Kasumi-1 (cell line): ENCODE results near the gene TKTL1.

Experiments
- DNase-seq, 2 experiments: peaks; one replicate each; lab custom pipeline; 2025; lab: John Stamatoyannopoulos, UW

TKTL1 gene

GRCh38 chrX:154362085-154362742 is 66.6 kb downstream of the TKTL1 start:
- no peak for DNase-seq

- DNase-seq: no peak
These were observed 68.3 kb downstream of the TKTL1 start for GRCh38 chrX:154363706-154364439.

- no peak for DNase-seq
These were observed 69.5 kb downstream of the TKTL1 start for GRCh38 chrX:154365052-154365600.

- no peak for DNase-seq
These were observed 70.5 kb downstream of the TKTL1 start for GRCh38 chrX:154365997-154366665.

GRCh38 chrX:154366666-154367055 is 71.1 kb downstream of the TKTL1 start:
- no peak for DNase-seq

- DNase-seq: no peak
These were observed 72.1 kb downstream of the TKTL1 start for GRCh38 chrX:154367474-154368308.

GRCh38 chrX:154368630-154369448 is 73.2 kb downstream of the TKTL1 start:
- DNase-seq: peak; percentile 42 to 56

- peak in 1 of 2 experiments; percentile 7 for DNase-seq
These were observed 74.1 kb downstream of the TKTL1 start for GRCh38 chrX:154369449-154370299.

GRCh38 chrX:154370300-154371016 is 74.9 kb downstream of the TKTL1 start:
- DNase-seq: no peak

- DNase-seq: peak; percentile 74 to 80
These were observed 75.6 kb downstream of the TKTL1 start for GRCh38 chrX:154371017-154371788.

GRCh38 chrX:154371789-154372300 is 76.2 kb downstream of the TKTL1 start:
- DNase-seq: peak in 1 of 2 experiments; percentile 35

- DNase-seq: no peak
These were observed 77.0 kb downstream of the TKTL1 start for GRCh38 chrX:154372612-154373022.

- DNase-seq: peak; percentile 37 to 61
These were observed 78.0 kb downstream of the TKTL1 start for GRCh38 chrX:154373340-154374306.

GRCh38 chrX:154374313-154375155 is 78.9 kb downstream of the TKTL1 start, which contains the start of gene FLNA:
Gene FLNA, minus strand, starts transcription at chrX:154374634. Its CDS starts 3,389 bp downstream, at chrX:154371245.
- DNase-seq: no peak

- DNase-seq: no peak
These were observed 79.5 kb downstream of the TKTL1 start for GRCh38 chrX:154375156-154375504.

- no peak for DNase-seq
These were observed 81.2 kb downstream of the TKTL1 start for GRCh38 chrX:154376774-154377173.
